ENCODE results near the gene FAM204A. TPM values are rescaled to one million over a fixed set of nuclear protein-coding genes. Genes with fewer than 3 reads are reported as not detected.

The FAM204A gene
- total and polyA plus RNA-seq, 2 experiments from 2014 or later = 50.8 to 56.6 TPM

DNA sequence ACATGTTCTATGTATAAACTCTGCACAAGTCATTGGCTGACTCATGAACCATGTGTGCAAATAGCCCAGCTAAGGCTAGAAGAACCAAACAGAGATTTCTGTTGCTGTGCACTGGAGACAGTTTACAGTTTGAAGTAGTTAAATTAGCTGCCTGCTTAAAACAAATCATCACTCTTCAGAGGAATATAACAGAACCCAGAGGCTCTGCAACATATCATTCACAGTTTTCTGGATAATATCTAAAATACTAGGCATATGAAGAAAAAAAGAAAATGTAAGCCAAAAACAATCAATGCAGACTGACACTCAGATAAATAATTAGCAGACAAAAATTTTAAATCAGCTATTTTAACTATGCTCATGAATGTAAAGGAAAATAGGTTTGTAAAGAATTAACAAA, 23.6 kb upstream of the FAM204A start:
- Histone ChIP-seq H3K9me3 (ENCODE audit: low read depth) (no peaks in the 10 kb centered on the region), H3K27ac (no peak overlapping the region), H3K4me2 (no peak overlapping the region), H3K9me2 (replicated peaks; ENCODE audit: insufficient read depth) (no peaks in the 10 kb centered on the region), H2AFZ (no peak overlapping the region), H3K36me3 (replicated peaks; ENCODE audit: insufficient read depth, low read depth) (no peaks in the 10 kb centered on the region), H3K27me3 (no peaks in the 10 kb centered on the region), H3K4me1 (ENCODE audit: insufficient read depth) (no peaks in the 10 kb centered on the region), H3K4me3 (no peak overlapping the region), H3K79me2 (no peaks in the 10 kb centered on the region), H4K20me1 (ENCODE audit: insufficient read depth, poor library complexity, severe bottlenecking) (no peaks in the 10 kb centered on the region)
- no peak for TF ChIP-seq EZH2phosphoT487 (IDR thresholded peaks at IDR 0.05; ENCODE audit: low read depth, severe bottlenecking, unreplicated experiment)
- TF ChIP-seq, protein P1, sequence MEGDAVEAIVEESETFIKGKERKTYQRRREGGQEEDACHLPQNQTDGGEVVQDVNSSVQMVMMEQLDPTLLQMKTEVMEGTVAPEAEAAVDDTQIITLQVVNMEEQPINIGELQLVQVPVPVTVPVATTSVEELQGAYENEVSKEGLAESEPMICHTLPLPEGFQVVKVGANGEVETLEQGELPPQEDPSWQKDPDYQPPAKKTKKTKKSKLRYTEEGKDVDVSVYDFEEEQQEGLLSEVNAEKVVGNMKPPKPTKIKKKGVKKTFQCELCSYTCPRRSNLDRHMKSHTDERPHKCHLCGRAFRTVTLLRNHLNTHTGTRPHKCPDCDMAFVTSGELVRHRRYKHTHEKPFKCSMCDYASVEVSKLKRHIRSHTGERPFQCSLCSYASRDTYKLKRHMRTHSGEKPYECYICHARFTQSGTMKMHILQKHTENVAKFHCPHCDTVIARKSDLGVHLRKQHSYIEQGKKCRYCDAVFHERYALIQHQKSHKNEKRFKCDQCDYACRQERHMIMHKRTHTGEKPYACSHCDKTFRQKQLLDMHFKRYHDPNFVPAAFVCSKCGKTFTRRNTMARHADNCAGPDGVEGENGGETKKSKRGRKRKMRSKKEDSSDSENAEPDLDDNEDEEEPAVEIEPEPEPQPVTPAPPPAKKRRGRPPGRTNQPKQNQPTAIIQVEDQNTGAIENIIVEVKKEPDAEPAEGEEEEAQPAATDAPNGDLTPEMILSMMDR (IDR thresholded peaks at IDR 0.05; ENCODE audit: poor library complexity) = no peak
- no peak for TF ChIP-seq EZH2 (IDR thresholded peaks at IDR 0.05; ENCODE audit: borderline replicate concordance)
- DNase-seq (ENCODE audit: low spot score) = no peak

DNA sequence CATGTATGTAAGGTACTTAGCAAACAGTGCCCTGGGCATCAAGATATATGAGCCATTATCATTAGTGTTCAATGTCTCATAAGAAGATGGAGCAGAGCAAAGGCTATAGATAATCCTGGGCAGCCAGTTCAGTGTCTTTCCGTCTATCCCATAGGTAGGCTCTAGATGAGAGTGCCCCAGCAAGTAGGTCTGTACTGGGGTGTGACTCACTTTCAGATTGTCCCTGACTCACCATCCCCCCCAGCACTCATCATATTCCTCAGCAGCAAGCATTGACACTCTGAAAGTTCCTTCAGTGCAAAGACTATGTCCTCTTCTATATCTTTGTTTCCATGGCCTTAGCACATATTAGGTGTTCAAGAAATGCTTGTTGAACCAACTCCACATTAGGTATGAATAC, 20.0 kb upstream of the FAM204A start:
- no peak overlapping the region for H3K4me3 ChIP-seq
- no peaks in the 10 kb centered on the region for H3K9me3 ChIP-seq (ENCODE audit: low read depth)
- DNase-seq (ENCODE audit: low spot score) = no peak
- no peaks in the 10 kb centered on the region for H4K20me1 ChIP-seq (ENCODE audit: insufficient read depth, poor library complexity, severe bottlenecking)
- H3K4me1 ChIP-seq (ENCODE audit: insufficient read depth) = no peaks in the 10 kb centered on the region
- no peak for TF ChIP-seq EZH2 (IDR thresholded peaks at IDR 0.05; ENCODE audit: borderline replicate concordance)
- TF ChIP-seq, protein P1 (IDR thresholded peaks at IDR 0.05; ENCODE audit: poor library complexity) = no peak
- TF ChIP-seq EZH2phosphoT487 (IDR thresholded peaks at IDR 0.05; ENCODE audit: low read depth, severe bottlenecking, unreplicated experiment) = no peak
- 94% methylated on average over 1 of the region's 1 CpG for WGBS (ENCODE audit: low lambda C conversion rate, missing lambda C conversion rate)
- no peaks in the 10 kb centered on the region for H3K79me2 ChIP-seq
- H3K27ac ChIP-seq = no peak overlapping the region
- H3K27me3 ChIP-seq = no peaks in the 10 kb centered on the region
- no peaks in the 10 kb centered on the region for H3K36me3 ChIP-seq (replicated peaks; ENCODE audit: insufficient read depth, low read depth)
- H3K9me2 ChIP-seq (replicated peaks; ENCODE audit: insufficient read depth) = no peaks in the 10 kb centered on the region
- H2AFZ ChIP-seq = no peak overlapping the region
- H3K4me2 ChIP-seq = no peak overlapping the region

DNA sequence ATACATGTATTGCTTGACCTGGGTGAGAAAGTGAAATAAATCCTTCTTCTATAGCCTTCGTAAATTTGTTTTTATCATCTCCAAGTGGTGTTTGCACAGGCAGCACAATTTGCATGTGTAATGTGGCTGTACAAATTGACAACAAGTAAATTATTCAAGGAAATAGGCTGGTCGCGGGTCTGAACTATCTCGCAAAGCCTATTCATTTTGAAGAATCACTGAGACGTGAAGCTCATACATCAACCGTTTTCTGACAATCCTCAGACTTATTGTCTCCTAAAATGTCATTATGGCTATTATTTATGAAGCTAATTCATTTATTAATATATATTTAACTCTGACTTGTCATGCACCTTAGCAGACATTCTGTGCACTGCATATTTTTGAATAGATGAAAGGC, 16.2 kb upstream of the FAM204A start:
- TF ChIP-seq, protein P1 (IDR thresholded peaks at IDR 0.05; ENCODE audit: poor library complexity) = no peak
- TF ChIP-seq EZH2phosphoT487 (IDR thresholded peaks at IDR 0.05; ENCODE audit: low read depth, severe bottlenecking, unreplicated experiment) (no peak), EZH2 (IDR thresholded peaks at IDR 0.05; ENCODE audit: borderline replicate concordance) (no peak)
- no peaks in the 10 kb centered on the region for H3K79me2 ChIP-seq
- WGBS (ENCODE audit: low lambda C conversion rate, missing lambda C conversion rate) = 93% methylated on average over 6 of the region's 6 CpGs
- H3K27me3 ChIP-seq = peaks cover 21% of the 10 kb centered on the region
- no peak overlapping the region for H3K4me2 ChIP-seq
- H3K27ac ChIP-seq = no peak overlapping the region
- DNase-seq (ENCODE audit: low spot score) = no peak
- no peaks in the 10 kb centered on the region for H4K20me1 ChIP-seq (ENCODE audit: insufficient read depth, poor library complexity, severe bottlenecking)
- no peaks in the 10 kb centered on the region for H3K9me3 ChIP-seq (ENCODE audit: low read depth)
- H3K36me3 ChIP-seq (replicated peaks; ENCODE audit: insufficient read depth, low read depth) = no peaks in the 10 kb centered on the region
- no peak overlapping the region for H2AFZ ChIP-seq
- H3K9me2 ChIP-seq (replicated peaks; ENCODE audit: insufficient read depth) = no peaks in the 10 kb centered on the region
- H3K4me3 ChIP-seq = no peak overlapping the region
- no peaks in the 10 kb centered on the region for H3K4me1 ChIP-seq (ENCODE audit: insufficient read depth)

DNA sequence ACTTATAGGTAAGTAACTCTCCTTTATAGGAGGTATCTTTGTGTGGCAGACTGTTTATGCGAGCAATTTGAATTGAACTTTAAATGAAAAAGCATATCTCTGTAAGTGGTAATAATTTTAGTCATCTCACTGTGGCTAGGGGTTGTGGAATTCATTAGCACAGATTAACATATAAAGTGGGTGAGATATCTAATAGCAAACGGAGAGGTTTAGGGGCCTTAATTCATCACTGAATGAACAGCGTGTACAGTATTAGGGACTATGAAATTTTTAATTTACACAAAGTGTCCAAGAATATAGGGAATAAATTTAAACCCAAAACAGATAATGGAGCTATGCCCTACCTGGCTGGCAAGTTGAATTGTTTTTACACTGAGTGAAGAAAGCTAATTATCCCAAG, 15.7 kb upstream of the FAM204A start:
- Histone ChIP-seq H2AFZ (no peak overlapping the region), H3K4me2 (no peak overlapping the region), H3K36me3 (replicated peaks; ENCODE audit: insufficient read depth, low read depth) (no peaks in the 10 kb centered on the region), H3K27me3 (peaks cover 21% of the 10 kb centered on the region), H3K27ac (no peak overlapping the region), H4K20me1 (ENCODE audit: insufficient read depth, poor library complexity, severe bottlenecking) (no peaks in the 10 kb centered on the region), H3K79me2 (no peaks in the 10 kb centered on the region), H3K9me2 (replicated peaks; ENCODE audit: insufficient read depth) (no peaks in the 10 kb centered on the region), H3K4me1 (ENCODE audit: insufficient read depth) (no peaks in the 10 kb centered on the region), H3K9me3 (ENCODE audit: low read depth) (no peaks in the 10 kb centered on the region), H3K4me3 (no peak overlapping the region)
- WGBS (ENCODE audit: low lambda C conversion rate, missing lambda C conversion rate) = 72% methylated on average over 3 of the region's 3 CpGs
- DNase-seq (ENCODE audit: low spot score) = no peak
- no peak for TF ChIP-seq EZH2phosphoT487 (IDR thresholded peaks at IDR 0.05; ENCODE audit: low read depth, severe bottlenecking, unreplicated experiment)
- no peak for TF ChIP-seq EZH2 (IDR thresholded peaks at IDR 0.05; ENCODE audit: borderline replicate concordance)
- TF ChIP-seq, protein P1 (IDR thresholded peaks at IDR 0.05; ENCODE audit: poor library complexity) = no peak

Data from hepatocyte (in vitro differentiated cells).